HS-27A (cell line): ENCODE results near the gene MSN.
"Not testable (repeated sequence)": the region's sequence is repeated elsewhere in the genome, so short reads cannot be mapped to it uniquely, and the experiment has no call there.

ENCODE experiments used
- DNase-seq: peaks from one replicate; pipeline ENCODE4 v3.0.0-alpha.2; 2012; ENCODE audit warnings: low read depth, missing footprints

Gene MSN

GRCh38 chrX:65667503-65668376 lies at the start of gene MSN:
TSS of gene MSN (plus strand) at chrX:65667654. CDS start at chrX:65667842, 188 bp downstream.
- DNase-seq: no peak

- DNase-seq: not testable (repeated sequence)
Measured at GRCh38 chrX:65620096-65620705, 47.3 kb upstream of the MSN start.

GRCh38 chrX:65630771-65631170 lies 36.7 kb upstream of the MSN start:
- DNase-seq: no peak

DNA sequence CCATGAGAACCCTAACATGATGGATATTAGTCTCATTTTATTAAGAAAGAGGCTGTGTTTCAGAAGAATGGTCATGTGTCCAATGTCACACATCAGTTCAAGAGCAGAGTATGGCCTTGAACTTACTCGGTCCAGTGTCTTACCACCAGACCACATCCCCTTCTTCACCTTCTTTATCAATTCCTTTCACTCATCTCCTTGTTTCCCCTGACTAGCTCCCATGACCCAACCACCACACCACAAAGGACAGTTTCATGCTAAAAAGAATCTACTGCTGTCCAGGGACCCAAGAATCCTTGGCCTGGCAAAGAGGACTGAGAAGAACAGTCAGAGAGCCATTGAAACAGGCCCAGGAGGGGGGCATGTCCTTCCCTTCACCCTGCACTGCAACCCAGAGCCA lies 33.6 kb upstream of the MSN start:
- DNase-seq: no peak

DNA sequence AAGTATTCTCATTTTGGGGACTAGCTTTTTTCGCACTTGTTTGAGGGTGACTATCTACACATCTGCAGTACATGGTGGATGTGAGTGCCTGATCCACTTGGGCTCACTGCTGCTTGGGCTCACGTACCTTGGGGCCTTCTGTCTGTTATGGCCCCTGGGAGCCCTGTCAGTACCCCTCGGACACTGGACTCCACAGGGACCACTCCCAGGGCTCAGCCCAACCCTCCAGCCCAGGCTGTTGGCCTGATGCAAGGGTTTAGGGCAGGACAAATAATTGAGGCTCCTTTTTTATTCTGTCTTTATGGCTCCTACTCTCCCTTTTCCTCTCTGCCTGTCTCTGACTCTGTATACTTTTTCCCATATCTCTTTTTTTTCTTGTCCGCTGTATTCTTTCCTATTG lies 32.7 kb upstream of the MSN start:
- no peak for DNase-seq

DNA sequence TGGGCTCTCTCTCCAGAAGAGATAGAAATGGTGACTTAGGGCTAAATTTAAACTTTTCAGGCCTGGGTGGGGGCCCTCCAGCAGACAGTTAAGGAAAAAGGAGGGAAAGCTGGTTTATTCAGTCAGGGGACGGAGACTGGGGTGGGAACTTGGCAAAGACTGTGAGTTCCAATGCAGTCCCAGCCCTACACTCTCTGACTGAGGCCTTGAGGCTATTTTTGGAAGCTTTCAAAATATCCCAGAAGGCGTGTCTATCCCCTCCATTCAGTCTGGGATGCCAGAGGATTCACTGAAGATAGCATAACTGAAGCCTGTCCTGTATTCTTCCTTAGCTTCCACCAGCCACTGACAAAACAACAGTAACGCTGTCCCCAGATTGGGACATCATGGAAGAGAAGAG lies 32.1 kb upstream of the MSN start:
- no peak for DNase-seq

DNA sequence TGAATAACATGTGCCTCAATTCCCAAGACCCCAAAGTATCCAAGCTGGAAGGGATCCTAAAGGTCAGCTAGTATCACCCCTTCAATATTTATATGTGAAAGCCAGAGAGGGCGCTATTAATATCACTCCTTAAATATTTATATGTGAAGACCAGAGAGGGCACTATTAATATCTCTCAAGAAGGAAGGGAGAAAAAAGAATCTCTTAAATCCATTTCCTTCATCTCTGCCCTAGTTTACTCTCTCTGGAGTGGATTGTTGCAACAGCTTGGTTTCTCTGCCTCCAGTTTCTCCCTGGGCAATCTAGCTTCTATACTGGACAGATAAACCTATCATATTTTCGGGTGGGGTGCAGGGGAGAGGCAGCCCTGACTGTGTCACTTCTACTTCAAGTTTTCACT lies 31.6 kb upstream of the MSN start:
- no peak for DNase-seq

- not testable (repeated sequence) for DNase-seq
Measured at GRCh38 chrX:65636261-65636660, 31.2 kb upstream of the MSN start.

- no peak for DNase-seq
Measured at GRCh38 chrX:65637335-65637734, 30.1 kb upstream of the MSN start.

GRCh38 chrX:65642914-65643491 lies 24.5 kb upstream of the MSN start:
- DNase-seq: peak; percentile 14

GRCh38 chrX:65643531-65644052 lies 23.9 kb upstream of the MSN start:
- no peak for DNase-seq

DNA sequence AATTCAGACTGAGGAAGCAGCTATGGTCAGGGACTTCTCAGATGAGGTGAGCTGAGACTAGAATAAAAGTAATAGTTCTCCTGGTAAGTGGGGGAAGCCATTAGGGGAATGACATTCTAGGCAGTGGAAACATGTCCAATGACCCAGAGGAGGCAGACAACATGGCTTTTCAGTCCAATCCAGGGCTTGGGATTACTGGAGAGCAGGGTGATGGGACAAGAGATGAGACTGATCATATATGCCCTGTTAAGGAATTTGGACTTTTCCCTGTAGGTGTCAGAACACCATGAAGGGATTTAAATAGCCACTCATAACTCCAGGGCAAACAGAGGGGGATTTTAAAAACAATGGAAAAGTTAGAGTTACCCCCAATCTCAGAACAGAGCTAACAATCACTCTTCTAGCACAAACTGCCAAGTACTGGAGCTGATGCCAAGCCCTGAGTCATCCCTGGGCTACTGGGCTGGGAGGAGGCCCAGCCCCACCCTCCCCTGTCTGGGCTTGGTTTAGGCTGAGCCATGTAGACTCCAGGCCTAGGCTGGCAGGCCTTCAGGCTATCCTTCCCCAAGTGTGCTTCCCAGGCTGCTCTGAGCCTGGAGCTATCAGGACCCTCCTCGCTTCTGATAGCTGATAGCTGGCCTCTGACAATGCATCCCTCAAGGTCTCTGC lies 22.7 kb upstream of the MSN start:
- DNase-seq: peak; percentile 69

GRCh38 chrX:65647801-65648200 lies 19.7 kb upstream of the MSN start:
- no peak for DNase-seq

- no peak for DNase-seq
Measured at GRCh38 chrX:65652098-65652497, 15.4 kb upstream of the MSN start.

GRCh38 chrX:65657009-65657441 lies 10.4 kb upstream of the MSN start:
- not testable (repeated sequence) for DNase-seq

DNA sequence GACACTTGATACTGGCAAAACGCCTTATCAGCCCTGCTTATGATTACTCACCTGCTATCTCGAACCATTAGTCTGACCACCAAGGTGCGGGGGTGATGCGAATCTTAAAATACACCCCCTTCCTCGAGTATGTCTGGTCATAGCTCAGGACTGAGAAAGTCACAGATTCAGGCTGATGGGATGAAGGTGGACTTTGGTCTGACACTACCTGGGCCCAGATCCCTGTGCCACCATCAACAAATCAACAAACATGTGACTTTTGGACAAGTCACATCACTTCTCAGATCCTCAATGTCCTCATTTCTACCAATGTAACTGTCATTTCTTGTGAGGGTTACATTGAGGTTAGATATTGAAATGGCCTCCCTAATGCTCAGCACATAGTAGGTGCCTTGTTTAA lies 9.8 kb upstream of the MSN start:
- DNase-seq: no peak

DNA sequence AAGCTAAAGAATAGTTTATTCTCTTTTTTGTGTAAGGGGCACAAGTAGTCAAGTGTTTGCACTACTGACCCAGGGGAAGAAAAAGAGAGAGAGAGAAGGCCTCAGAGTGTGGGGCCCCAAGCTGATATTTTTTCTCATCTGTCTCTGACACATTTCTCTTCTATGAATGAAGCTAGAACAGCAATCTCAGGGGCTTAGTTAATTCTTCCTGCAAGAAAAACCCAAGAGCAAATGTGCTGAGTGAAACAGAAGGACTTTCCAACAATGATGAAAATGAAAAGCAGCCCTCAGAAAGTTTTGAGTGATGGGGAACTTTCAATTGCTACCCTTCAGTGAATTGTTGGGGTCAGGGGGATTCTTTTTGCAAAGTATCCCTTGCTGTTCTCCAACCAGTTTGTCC lies 9.2 kb upstream of the MSN start:
- no peak for DNase-seq

DNA sequence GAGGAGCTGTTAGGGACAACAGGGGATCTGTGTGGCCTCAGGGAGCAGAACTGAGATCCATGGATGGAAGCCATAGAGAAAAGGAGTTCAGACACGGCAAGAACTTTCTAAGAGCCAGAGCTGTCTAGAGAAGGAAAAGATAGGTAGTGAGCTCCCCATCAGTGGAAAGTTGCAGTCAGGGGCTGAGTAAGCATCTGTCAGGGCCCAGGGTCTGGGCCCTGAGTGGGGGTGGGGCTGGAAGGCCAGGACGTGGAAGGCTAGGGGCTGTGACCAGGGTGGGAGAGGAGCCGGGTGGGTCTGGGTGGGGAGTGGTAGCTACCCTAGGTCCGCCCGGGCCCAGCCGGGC lies 324 bp upstream of the MSN start:
- DNase-seq: no peak

DNA sequence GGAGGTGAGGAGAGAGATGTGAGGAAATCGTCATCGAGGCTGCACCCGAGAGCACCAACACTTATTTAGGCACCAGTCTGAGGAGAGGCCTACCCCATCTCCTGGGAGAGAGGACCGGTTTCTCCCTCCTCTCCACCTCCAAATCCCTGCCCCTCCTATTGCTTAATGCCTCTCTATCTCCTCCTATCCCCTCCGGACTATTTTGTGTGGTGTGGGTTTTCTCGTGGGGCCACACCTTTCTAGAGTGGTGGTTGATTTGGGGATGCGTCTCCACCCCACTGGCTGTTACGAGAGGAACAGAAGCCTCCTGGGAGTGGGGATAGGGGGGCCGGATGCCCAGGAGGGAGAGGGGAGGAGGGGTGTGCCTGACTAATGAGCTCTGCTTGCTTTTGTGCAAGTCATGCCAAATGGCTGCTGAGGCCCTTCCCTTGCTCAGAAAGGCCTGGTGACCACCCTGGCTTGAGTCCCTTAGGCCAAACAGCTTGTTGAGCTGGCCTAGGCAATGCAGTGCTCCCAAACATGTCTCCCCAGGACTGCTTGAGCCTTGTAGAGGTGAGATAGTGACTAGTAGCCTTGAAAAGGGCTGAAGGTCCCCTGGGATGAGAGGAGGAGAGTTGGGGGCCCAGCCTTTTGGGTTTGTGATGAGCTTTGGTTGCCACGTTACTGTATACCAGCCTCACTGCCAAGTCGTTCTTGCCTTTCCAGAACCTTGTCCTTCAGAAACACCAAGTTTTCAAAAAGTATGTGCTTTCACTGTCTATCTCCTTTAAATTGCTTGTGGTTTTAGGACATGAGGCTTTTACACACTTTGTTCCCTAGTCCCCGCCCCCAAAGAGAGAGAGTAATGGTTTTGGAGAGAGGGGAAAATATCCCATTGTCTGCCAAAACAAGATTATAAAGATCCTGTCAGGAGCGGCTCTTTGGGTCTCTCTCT lies 1.2 kb downstream of the MSN start:
- DNase-seq: peak; percentile 39

DNA sequence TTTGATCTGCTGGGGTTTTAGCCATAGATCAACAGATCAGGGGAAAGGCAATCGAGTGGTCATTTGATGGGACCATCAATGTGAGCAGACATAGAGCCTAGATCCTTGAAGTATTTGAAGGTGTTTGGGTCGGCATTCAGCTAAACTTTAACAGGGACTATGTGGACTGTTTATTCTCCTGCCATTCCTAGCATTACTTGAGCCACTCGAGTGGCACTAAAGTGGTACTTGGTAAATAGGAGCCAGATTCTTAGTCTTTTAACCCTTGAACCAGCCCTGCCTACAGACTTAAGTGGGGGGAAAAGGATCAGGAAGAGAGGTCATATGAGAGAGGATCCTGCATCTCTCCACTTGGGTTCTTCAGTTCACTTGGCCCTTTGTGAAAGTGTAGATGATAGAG lies 3.8 kb downstream of the MSN start:
- DNase-seq: no peak

DNA sequence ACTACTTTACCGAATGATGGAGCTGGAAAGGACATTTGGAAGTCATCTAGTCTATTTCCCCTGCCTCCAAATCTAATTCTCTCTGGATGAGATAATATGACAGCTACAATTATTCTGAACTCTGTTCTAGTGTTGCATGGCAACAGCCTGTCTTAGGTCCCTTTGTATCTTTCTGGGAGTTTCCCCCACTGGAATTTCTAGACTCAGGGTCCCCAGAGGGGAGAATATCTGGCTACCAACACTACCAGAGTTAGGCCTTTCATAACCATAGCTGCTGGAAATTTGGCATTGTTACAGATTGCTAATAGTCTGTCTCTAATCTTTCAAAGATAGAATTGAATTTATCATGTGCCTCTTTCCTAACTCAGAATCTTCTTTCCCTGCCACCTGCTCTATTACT lies 4.5 kb downstream of the MSN start:
- DNase-seq: no peak

DNA sequence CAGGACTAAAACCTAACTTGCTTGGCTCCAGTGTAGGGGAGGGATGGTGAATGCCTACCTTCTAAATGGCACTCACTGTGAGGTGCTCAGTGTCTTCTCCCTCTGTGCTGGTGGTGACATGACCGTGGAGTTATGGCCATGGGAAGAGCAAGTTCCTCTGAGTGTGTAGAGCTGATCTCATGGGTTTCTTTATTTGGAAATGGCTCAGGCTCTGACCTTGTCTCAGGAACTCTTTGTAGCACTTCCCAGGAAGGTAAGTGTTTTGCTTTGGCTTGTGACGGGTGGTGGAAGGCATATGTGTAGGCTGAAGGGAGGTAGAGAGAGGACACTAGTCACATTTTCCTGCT lies 6.4 kb downstream of the MSN start:
- DNase-seq: no peak
